Measurements from ENCODE around the gene FOSB.

FOSB gene

DNA sequence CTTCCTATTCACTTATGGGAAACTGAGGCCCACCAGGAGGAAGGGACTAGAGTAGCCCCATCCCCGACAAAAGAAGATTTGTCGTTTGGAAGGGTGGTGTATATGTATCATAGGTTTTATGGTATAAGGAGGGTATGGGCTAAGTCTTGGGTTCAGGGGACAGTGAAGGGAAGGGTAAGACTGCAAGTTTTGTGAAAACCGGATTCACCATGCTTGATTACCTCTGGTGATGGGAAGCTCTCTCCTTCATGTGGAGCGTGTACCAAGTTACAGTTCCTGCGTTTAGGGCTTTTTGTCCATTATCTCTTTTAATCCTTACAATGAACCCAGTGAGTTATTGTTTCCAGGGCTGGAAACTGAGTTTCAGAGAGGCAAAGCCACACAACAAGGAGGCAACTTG lies 43.3 kb downstream of the FOSB start:
- no peak for DNase-seq (ENCODE audit: low read depth)
- no peak overlapping the region for H3K4me3 ChIP-seq (replicated peaks; ENCODE audit: low read depth, low read length)
- TF ChIP-seq, protein P1, sequence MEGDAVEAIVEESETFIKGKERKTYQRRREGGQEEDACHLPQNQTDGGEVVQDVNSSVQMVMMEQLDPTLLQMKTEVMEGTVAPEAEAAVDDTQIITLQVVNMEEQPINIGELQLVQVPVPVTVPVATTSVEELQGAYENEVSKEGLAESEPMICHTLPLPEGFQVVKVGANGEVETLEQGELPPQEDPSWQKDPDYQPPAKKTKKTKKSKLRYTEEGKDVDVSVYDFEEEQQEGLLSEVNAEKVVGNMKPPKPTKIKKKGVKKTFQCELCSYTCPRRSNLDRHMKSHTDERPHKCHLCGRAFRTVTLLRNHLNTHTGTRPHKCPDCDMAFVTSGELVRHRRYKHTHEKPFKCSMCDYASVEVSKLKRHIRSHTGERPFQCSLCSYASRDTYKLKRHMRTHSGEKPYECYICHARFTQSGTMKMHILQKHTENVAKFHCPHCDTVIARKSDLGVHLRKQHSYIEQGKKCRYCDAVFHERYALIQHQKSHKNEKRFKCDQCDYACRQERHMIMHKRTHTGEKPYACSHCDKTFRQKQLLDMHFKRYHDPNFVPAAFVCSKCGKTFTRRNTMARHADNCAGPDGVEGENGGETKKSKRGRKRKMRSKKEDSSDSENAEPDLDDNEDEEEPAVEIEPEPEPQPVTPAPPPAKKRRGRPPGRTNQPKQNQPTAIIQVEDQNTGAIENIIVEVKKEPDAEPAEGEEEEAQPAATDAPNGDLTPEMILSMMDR (IDR thresholded peaks at IDR 0.05; ENCODE audit: low read length, missing control alignments), result no peak

DNA sequence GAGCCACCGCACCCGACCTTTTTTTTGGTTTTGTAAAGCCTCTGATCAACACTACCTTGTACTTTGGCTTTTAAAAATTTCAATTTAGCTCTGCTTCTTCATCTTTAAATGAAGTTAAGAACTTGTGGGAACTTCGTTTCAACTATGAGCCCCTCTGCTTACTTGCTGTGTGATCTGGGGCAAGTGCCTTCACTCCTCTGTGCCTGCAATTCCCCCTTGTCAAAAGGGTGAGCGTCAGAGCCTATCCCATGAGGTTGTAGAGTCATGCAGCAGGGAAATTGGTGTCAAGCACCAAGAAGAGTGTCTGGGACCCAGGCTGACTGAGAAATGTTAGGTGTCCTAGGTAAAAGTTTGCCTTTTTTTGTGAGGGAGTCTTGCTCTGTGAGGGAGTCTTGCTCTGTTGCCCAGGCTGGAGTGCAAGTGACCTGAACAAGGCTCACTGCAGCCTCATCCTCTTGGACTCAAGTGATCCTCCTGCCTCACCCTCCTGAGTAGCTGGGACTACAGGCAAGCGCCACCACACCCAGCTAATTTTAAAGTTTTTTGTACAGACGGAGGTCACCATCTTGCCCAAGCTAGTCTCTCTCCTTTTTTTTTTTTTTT lies 45.2 kb downstream of the FOSB start:
- no peak overlapping the region for H3K4me3 ChIP-seq (replicated peaks; ENCODE audit: low read depth, low read length)
- TF ChIP-seq, protein P1 (IDR thresholded peaks at IDR 0.05; ENCODE audit: low read length, missing control alignments), result no peak
- no peak for DNase-seq (ENCODE audit: low read depth)

DNA sequence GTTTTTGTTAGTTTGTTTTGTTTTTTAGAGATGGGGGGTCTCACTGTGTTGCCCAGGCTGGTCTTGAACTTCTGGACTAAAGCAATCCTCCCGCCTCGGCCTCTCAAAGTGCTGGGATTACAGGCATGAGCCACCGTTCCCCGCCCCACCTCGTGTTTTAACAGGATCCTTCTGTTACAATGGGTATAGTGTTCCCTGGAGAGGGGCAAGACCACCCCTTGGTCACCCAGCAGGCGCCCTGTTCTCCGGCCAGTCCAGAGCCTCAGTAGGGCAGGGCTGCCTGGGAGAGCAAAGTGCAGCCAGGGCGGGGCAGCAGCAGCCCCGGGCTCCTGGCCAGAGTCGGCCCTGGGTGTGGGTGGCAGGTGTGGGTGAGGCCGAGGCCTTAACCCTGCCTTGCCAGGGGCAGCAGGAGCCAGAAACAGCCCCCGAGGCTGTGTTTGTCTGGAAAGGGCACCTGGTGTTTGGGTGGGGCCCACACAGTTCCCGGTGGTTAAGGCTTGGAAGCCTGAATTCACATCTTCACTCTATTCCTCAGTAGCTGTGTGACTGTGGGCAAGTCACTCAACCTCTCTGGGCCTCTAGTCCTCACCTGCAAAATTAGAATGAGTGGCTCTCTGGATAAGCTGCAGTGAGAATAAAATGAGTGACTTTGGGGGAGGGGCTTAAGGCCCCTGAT lies 46.7 kb downstream of the FOSB start:
- no peak overlapping the region for H3K4me3 ChIP-seq (replicated peaks; ENCODE audit: low read depth, low read length)
- TF ChIP-seq, protein P1 (IDR thresholded peaks at IDR 0.05; ENCODE audit: low read length, missing control alignments), result no peak
- no peak for DNase-seq (ENCODE audit: low read depth)

DNA sequence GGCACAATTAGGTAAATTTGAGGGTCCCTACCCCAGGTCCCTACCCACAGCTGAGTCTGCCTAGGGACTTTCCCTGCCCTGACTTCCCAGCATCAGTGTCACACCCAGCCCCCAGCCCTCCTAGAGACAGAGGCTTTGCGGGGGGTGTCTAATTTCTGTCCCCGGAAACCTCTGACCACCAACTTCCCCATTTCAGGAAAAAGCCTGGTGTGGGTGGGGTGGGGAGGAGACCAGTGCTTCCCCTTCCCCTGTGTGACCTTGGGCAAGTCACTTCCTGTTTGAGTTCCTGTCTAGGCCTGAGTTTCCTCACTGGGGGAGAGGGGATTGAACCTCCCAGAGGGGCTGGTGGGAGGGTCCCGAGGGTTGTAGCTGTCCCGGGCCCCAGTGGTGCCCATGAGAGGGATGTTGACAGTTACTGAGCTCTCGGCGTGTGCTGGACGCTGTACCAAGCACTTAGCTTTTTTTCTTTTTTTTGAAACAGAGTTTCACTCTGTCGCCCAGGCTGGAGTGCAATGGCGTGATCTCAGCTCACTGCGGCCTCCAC lies 47.4 kb downstream of the FOSB start:
- no peak for DNase-seq (ENCODE audit: low read depth)
- TF ChIP-seq, protein P1 (IDR thresholded peaks at IDR 0.05; ENCODE audit: low read length, missing control alignments), result no peak
- no peak overlapping the region for H3K4me3 ChIP-seq (replicated peaks; ENCODE audit: low read depth, low read length)

DNA sequence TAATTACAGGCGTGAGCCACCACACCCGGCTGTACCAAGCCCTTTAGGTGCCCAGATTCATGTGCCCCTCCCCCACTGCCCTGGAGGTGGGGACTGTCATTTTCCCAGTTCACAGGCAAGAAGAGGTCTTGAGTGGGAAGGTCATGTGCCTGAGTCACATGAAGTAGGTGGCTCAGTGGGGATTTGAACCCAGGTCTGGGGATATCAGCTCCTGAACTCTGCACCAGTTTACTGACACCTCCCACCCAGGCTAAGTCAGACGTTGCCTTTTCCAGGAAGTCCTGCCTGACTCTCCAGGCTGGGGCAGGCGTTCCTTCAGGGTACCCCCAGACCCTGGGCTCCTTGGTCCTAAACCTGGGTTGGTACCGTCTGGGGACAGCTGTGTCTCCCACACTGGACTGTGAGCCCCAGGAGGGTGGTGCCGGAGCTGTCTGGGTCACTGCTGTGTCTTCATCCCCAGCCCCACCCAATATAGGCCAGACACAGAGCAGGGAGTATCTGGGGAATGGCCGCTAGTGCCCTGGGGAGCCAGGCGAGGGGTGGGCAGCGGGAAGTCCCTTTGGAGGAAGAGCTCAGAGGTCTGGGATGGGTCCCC lies 48.1 kb downstream of the FOSB start:
- DNase-seq (ENCODE audit: low read depth), result no peak
- TF ChIP-seq, protein P1 (IDR thresholded peaks at IDR 0.05; ENCODE audit: low read length, missing control alignments), result no peak
- no peak overlapping the region for H3K4me3 ChIP-seq (replicated peaks; ENCODE audit: low read depth, low read length)

DNA sequence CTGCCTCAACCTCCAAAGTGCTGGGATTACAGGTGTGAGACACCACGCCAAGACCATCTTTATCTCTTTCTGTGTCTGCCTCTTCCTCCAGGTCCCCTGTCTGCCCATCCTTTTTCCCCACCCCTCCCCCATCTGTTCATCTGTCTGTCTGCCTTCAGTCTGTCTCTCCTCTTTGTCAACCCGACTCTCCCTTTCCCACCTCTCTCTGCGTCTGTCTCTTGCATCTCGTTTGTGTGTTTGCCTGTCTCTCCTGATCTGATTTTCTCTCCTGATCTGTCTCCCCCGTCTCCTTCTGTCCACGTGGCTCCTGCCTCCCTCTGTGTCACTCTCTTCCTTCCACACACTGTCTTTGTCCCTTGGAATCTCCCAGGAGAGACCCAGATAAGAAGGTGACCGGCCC lies 49.4 kb downstream of the FOSB start:
- TF ChIP-seq, protein P1 (IDR thresholded peaks at IDR 0.05; ENCODE audit: low read length, missing control alignments), result no peak
- H3K4me3 ChIP-seq (replicated peaks; ENCODE audit: low read depth, low read length), result no peak overlapping the region
- DNase-seq (ENCODE audit: low read depth), result no peak

Measured in fibroblast of pulmonary artery (primary cell).